ENCODE data around the gene KCP.
A peak's percentile ranks its signal among the peaks of the same experiment; 100 is the strongest.

Gene KCP

GRCh38 chr7:128869944-128870285, 40.6 kb downstream of the KCP start:
- DNase-seq, result no peak

GRCh38 chr7:128869138-128869943, 41.2 kb downstream of the KCP start:
- DNase-seq, result peak; percentile 14

- DNase-seq, result no peak
Measured at GRCh38 chr7:128868624-128869137, 41.8 kb downstream of the KCP start.

GRCh38 chr7:128867842-128868623, 42.5 kb downstream of the KCP start:
- DNase-seq, result peak; percentile 60

- no peak for DNase-seq
Measured at GRCh38 chr7:128867241-128867640, 43.3 kb downstream of the KCP start.

- DNase-seq, result no peak
Measured at GRCh38 chr7:128865996-128866877, 44.3 kb downstream of the KCP start.

- DNase-seq, result no peak
Measured at GRCh38 chr7:128865303-128865702, 45.2 kb downstream of the KCP start.

GRCh38 chr7:128863433-128863989, 47.0 kb downstream of the KCP start:
- DNase-seq, result peak; percentile 66

- DNase-seq, result peak; percentile 98
Measured at GRCh38 chr7:128862571-128863432, 47.7 kb downstream of the KCP start, which contains the start of gene ATP6V1F. ATP6V1F (plus strand) TSS chr7:128862856; CDS start chr7:128862905, 49 bp downstream.

- DNase-seq, result no peak
Measured at GRCh38 chr7:128861957-128862570, 48.4 kb downstream of the KCP start.

GRCh38 chr7:128860158-128861073, 50.1 kb downstream of the KCP start:
- no peak for DNase-seq

GRCh38 chr7:128859232-128860157, 51.0 kb downstream of the KCP start:
- no peak for DNase-seq

GRCh38 chr7:128858380-128859231, 51.9 kb downstream of the KCP start:
- no peak for DNase-seq

GRCh38 chr7:128856001-128856718, 54.3 kb downstream of the KCP start:
- DNase-seq, result no peak

GRCh38 chr7:128855559-128855958, 55.0 kb downstream of the KCP start:
- DNase-seq, result no peak

- DNase-seq, result no peak
Measured at GRCh38 chr7:128854396-128854795, 56.1 kb downstream of the KCP start.

- DNase-seq, result no peak
Measured at GRCh38 chr7:128853799-128854198, 56.7 kb downstream of the KCP start.

Measured in NCI-H1694 treated with DMSO at 0.1 percent for 48 hours (cell line).